ENCODE results near the gene PNRC1. TPM values are rescaled to one million over a fixed set of nuclear protein-coding genes. Genes with fewer than 3 reads are reported as not detected.
"Not testable (repeated sequence)": the region's sequence is repeated elsewhere in the genome, so short reads cannot be mapped to it uniquely, and the experiment has no call there.

Gene PNRC1
- total RNA-seq, 2 donors from 2014 or later = 38.2 to 102 TPM

DNA sequence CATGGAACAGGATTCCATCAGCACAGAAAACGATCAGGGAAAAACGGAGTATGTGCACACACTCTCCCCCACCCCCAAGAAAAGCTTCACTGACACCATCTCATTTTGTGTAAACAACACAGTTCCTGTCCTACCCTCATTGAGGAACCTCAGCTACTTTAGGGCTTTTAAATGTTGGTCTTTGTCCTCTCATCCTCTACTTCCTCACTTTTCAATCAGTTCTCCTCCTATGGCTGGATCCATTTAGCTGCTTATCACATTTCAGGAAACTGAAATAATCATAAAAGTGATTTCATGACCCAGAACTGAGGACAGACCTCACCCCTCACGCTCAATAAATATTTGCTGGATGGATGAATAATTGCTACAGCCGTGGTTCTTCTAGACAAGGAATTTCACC, 33.1 kb upstream of the PNRC1 start:
- no peak for DNase-seq (ENCODE audit: low spot score)
- peaks cover 6% of the 10 kb centered on the region in 2 donors for H3K4me1 Mint-ChIP-seq (ENCODE audit: low read depth in 2 of 2)
- no peaks in the 10 kb centered on the region for H3K36me3 Mint-ChIP-seq
- H3K4me3 Mint-ChIP-seq = no peak overlapping the region
- no peak overlapping the region for H3K27ac Mint-ChIP-seq
- ATAC-seq = no peak
- no peaks in the 10 kb centered on the region for H3K27me3 Mint-ChIP-seq
- H3K9me3 Mint-ChIP-seq = no peaks in the 10 kb centered on the region

DNA sequence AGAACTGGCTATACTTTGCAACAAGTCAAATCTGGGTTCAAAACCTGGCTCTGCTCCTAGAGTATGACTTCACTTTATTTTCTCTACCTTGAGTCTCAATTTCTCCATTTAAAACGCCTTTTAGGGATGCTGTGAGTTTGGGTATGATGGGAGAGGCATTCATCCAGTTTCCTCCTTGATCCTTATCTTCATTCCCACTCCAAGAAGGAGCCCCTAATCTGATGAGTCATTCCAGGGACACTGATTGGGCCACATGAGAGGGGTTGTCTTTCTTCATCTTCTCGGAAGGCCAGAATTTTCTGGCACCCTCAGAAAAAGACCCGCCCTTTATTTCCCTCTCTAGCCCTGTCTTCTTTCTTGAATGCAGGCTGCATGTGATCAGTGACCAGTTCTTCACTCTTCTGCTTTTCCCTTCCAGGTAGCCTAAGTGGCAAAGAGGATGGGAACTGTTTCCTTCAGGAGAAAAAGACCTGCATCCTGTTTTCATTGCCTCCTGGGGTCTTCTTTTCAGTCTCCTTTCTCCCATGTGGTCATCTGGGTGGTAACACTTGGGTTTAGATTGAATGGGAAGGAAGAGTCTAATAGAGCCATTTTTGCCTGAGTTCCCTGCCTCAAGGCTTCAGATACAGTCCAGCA, 32.1 kb upstream of the PNRC1 start:
- no peaks in the 10 kb centered on the region for H3K27me3 Mint-ChIP-seq
- no peak for ATAC-seq

GRCh38 chr6:89048985-89049384, 31.6 kb upstream of the PNRC1 start:
- H3K27ac Mint-ChIP-seq = no peak overlapping the region

More for the DNA sequence above, 32.1 kb upstream of the PNRC1 start:
- H3K4me1 Mint-ChIP-seq (ENCODE audit: low read depth in 2 of 2) = peaks cover 6% of the 10 kb centered on the region in 2 donors
- H3K36me3 Mint-ChIP-seq = no peaks in the 10 kb centered on the region
- no peak for DNase-seq (ENCODE audit: low spot score)
- H3K9me3 Mint-ChIP-seq = no peaks in the 10 kb centered on the region
- H3K27ac Mint-ChIP-seq = no peak overlapping the region
- no peak overlapping the region for H3K4me3 Mint-ChIP-seq

GRCh38 chr6:89050155-89050554, 30.4 kb upstream of the PNRC1 start:
- no peak for DNase-seq (ENCODE audit: low spot score)
- Mint-ChIP-seq H3K9me3 (no peaks in the 10 kb centered on the region), H3K4me1 (ENCODE audit: low read depth in 2 of 2) (peaks cover 6 to 9% of the 10 kb centered on the region in 2 donors), H3K27ac (no peak overlapping the region), H3K36me3 (no peaks in the 10 kb centered on the region), H3K27me3 (no peaks in the 10 kb centered on the region), H3K4me3 (no peak overlapping the region)
- ATAC-seq = no peak

More at GRCh38 chr6:89048985-89049384, 31.6 kb upstream of the PNRC1 start:
- Mint-ChIP-seq H3K36me3 (no peaks in the 10 kb centered on the region), H3K9me3 (no peaks in the 10 kb centered on the region), H3K4me1 (ENCODE audit: low read depth in 2 of 2) (peaks cover 6 to 8% of the 10 kb centered on the region in 2 donors), H3K27me3 (no peaks in the 10 kb centered on the region), H3K4me3 (no peak overlapping the region)
- ATAC-seq (no peak), DNase-seq (ENCODE audit: low spot score) (no peak)

DNA sequence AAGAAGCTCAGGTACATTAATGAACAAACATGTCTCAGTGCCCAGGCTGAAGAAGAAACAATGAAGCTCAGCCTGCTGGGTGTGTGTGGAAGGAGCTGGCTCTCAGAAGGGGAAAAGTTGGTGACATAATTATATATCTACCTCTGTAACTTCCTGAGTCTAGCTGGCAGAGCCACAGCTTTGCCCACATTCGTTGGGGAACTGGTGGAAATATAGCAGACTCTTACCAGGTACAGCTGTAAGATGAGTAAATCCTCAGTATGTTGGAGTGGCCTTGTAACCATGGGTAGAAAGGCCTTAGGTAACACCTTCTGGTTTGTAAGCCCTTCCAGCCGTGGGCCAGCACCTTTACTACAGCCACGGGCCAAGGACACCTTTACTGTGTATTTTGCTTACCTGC, 29.9 kb upstream of the PNRC1 start:
- Mint-ChIP-seq H3K27ac (no peak overlapping the region), H3K4me1 (ENCODE audit: low read depth in 2 of 2) (peaks cover 6 to 9% of the 10 kb centered on the region in 2 donors), H3K27me3 (no peaks in the 10 kb centered on the region), H3K9me3 (no peaks in the 10 kb centered on the region), H3K36me3 (no peaks in the 10 kb centered on the region), H3K4me3 (no peak overlapping the region)
- DNase-seq (ENCODE audit: low spot score) (no peak), ATAC-seq (no peak)

- H3K36me3 Mint-ChIP-seq = no peaks in the 10 kb centered on the region
- DNase-seq (ENCODE audit: low spot score) (no peak), ATAC-seq (no peak)
- H3K27ac Mint-ChIP-seq = no peak overlapping the region
- peaks cover 6 to 9% of the 10 kb centered on the region in 2 donors for H3K4me1 Mint-ChIP-seq (ENCODE audit: low read depth in 2 of 2)
- no peak overlapping the region for H3K4me3 Mint-ChIP-seq
- no peaks in the 10 kb centered on the region for H3K9me3 Mint-ChIP-seq
- no peaks in the 10 kb centered on the region for H3K27me3 Mint-ChIP-seq
Observed at GRCh38 chr6:89051676-89052075, 28.9 kb upstream of the PNRC1 start.

- H3K27me3 Mint-ChIP-seq = peaks cover 0 to 2% of the 10 kb centered on the region in 2 donors
- DNase-seq (ENCODE audit: low spot score) = no peak
- no peak overlapping the region for H3K27ac Mint-ChIP-seq
- H3K4me3 Mint-ChIP-seq = no peak overlapping the region
- H3K36me3 Mint-ChIP-seq = no peaks in the 10 kb centered on the region
- no peaks in the 10 kb centered on the region for H3K9me3 Mint-ChIP-seq
- no peak for ATAC-seq
- H3K4me1 Mint-ChIP-seq (ENCODE audit: low read depth in 2 of 2) = peaks cover 6 to 9% of the 10 kb centered on the region in 2 donors
Observed at GRCh38 chr6:89054208-89054607, 26.3 kb upstream of the PNRC1 start.

GRCh38 chr6:89057759-89058158, 22.8 kb upstream of the PNRC1 start:
- H3K4me3 Mint-ChIP-seq = no peak overlapping the region
- H3K27me3 Mint-ChIP-seq = peaks cover 0 to 2% of the 10 kb centered on the region in 2 donors
- DNase-seq (ENCODE audit: low spot score) = no peak
- no peaks in the 10 kb centered on the region for H3K36me3 Mint-ChIP-seq
- H3K9me3 Mint-ChIP-seq = no peaks in the 10 kb centered on the region
- H3K27ac Mint-ChIP-seq = no peak overlapping the region
- peaks cover 0 to 2% of the 10 kb centered on the region in 2 donors for H3K4me1 Mint-ChIP-seq (ENCODE audit: low read depth in 2 of 2)
- ATAC-seq = no peak

DNA sequence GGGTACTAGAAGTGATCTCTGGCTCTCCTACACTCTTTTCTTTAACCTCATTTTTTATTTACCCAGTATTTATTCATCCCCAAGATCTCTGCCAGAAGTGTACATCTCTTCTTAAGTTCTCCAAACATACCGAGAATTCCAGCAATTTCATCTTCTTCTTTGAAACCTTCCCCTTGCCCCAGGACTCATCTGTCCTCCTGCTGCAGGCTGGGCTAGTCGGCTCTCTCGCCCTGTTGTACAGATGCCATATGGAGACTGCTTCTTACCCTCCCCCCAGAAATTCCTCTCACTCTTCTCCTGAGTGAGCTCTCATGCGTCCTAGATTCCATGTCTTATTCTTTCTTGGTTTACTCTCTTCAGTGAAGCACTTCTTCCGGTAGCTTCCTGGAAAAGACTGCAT, 21.9 kb upstream of the PNRC1 start:
- ATAC-seq = no peak
- Mint-ChIP-seq H3K4me3 (no peak overlapping the region), H3K27me3 (peaks cover 0 to 2% of the 10 kb centered on the region in 2 donors), H3K4me1 (ENCODE audit: low read depth in 2 of 2) (peaks cover 0 to 2% of the 10 kb centered on the region in 2 donors), H3K9me3 (no peaks in the 10 kb centered on the region), H3K27ac (no peak overlapping the region), H3K36me3 (no peaks in the 10 kb centered on the region)
- DNase-seq (ENCODE audit: low spot score) = no peak

GRCh38 chr6:89059227-89059626, 21.3 kb upstream of the PNRC1 start:
- Mint-ChIP-seq H3K27ac (no peak overlapping the region), H3K27me3 (peaks cover 0 to 2% of the 10 kb centered on the region in 2 donors), H3K36me3 (no peaks in the 10 kb centered on the region), H3K4me1 (ENCODE audit: low read depth in 2 of 2) (no peaks in the 10 kb centered on the region), H3K4me3 (no peak overlapping the region), H3K9me3 (no peaks in the 10 kb centered on the region)
- ATAC-seq (no peak), DNase-seq (ENCODE audit: low spot score) (no peak)

DNA sequence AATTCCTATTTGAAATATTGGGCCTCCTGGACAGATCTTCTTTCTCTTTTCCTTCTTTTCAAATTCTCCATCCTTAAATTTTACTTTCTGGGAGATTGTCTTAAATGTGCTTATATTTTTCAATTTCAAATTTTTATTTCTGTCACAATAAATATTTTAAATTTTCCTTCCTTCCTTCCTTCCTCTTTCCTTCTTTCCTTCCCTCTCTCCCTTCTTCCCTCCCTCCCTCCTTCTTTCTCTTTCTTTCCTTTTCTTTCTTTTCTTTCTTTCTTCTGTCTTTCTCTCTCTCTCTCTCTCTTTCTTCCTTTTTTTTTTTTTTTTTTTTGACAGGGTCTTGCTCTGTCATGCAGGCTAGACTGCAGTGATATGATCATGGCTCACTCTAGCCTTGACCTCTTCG, 16.7 kb upstream of the PNRC1 start:
- Mint-ChIP-seq H3K4me1 (ENCODE audit: low read depth in 2 of 2) (no peaks in the 10 kb centered on the region), H3K27ac (no peak overlapping the region), H3K4me3 (no peak overlapping the region), H3K36me3 (no peaks in the 10 kb centered on the region), H3K27me3 (peaks cover 3 to 6% of the 10 kb centered on the region in 2 donors), H3K9me3 (no peaks in the 10 kb centered on the region)
- DNase-seq (ENCODE audit: low spot score) = no peak
- ATAC-seq = no peak

- peaks cover 3 to 11% of the 10 kb centered on the region in 2 donors for H3K27me3 Mint-ChIP-seq
- not testable (repeated sequence) for DNase-seq (ENCODE audit: low spot score); H3K4me1 Mint-ChIP-seq (ENCODE audit: low read depth in 2 of 2); H3K36me3 Mint-ChIP-seq; ATAC-seq; H3K9me3 Mint-ChIP-seq; H3K27ac Mint-ChIP-seq; H3K4me3 Mint-ChIP-seq
Observed at GRCh38 chr6:89064931-89065330, 15.6 kb upstream of the PNRC1 start.

DNA sequence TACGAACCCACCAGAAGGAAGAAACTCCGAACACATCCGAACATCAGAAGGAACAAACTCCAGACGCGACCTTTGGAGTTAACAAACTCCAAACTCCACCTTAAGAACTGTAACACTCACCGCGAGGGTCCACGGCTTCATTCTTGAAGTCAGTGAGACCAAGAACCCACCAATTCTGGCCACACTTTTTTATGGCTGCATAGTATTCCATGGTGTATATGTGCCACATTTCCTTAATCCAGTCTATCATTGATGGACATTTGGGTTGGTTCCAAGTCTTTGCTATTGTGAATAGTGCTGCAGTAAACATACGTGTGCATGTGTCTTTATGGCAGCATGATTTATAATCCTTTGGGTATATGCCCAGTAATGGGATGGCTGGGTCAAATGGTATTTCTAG, 14.4 kb upstream of the PNRC1 start:
- not testable (repeated sequence) for ATAC-seq; DNase-seq (ENCODE audit: low spot score); H3K27ac Mint-ChIP-seq; H3K4me1 Mint-ChIP-seq (ENCODE audit: low read depth in 2 of 2); H3K4me3 Mint-ChIP-seq; H3K36me3 Mint-ChIP-seq; H3K9me3 Mint-ChIP-seq
- peaks cover 3 to 11% of the 10 kb centered on the region in 2 donors for H3K27me3 Mint-ChIP-seq

GRCh38 chr6:89066940-89067646, 13.5 kb upstream of the PNRC1 start:
- DNase-seq (ENCODE audit: low spot score) (no peak), ATAC-seq (no peak)
- H3K36me3 Mint-ChIP-seq = no peaks in the 10 kb centered on the region
- peaks cover 3 to 11% of the 10 kb centered on the region in 2 donors for H3K27me3 Mint-ChIP-seq
- no peaks in the 10 kb centered on the region for H3K4me1 Mint-ChIP-seq (ENCODE audit: low read depth in 2 of 2)
- H3K9me3 Mint-ChIP-seq = no peaks in the 10 kb centered on the region
- no peak overlapping the region for H3K4me3 Mint-ChIP-seq
- no peak overlapping the region for H3K27ac Mint-ChIP-seq
